ENCODE results near the gene CASP3.

The CASP3 gene

GRCh38 chr4:184587701-184588100, 61.5 kb downstream of the CASP3 start:
- WGBS, 2 donors (ENCODE audit: extremely low coverage in 2 of 2, insufficient read length in 2 of 2, insufficient replicate concordance in 1 of 2) = no CpG with 5 or more reads among the region's 3 CpGs
- no peaks in the 10 kb centered on the region for H3K9me3 ChIP-seq (replicated peaks in 1 of 2; ENCODE audit: control insufficient read depth in 2 of 2, insufficient read depth in 1 of 2, low read depth in 1 of 2, low read length in 2 of 2)
- no peak overlapping the region for H3K4me3 ChIP-seq (ENCODE audit: low read length in 2 of 2)
- no peak overlapping the region for H4K91ac ChIP-seq (ENCODE audit: low read depth, low read length, poor library complexity)
- H2BK12ac ChIP-seq (ENCODE audit: low read length) = no peak overlapping the region
- H3K18ac ChIP-seq (ENCODE audit: low read length) = no peak overlapping the region
- H2BK120ac ChIP-seq (ENCODE audit: low read depth, low read length) = no peak overlapping the region
- H3K23ac ChIP-seq (ENCODE audit: low read depth, low read length, poor library complexity) = no peak overlapping the region
- peaks cover 0 to 2% (median 0%) of the 10 kb centered on the region in 3 experiments for H3K27me3 ChIP-seq (ENCODE audit: control insufficient read depth in 3 of 3, insufficient read depth in 3 of 3, low read depth in 1 of 3, low read length in 3 of 3)
- H3K4ac ChIP-seq (ENCODE audit: low read length) = no peak overlapping the region
- no peaks in the 10 kb centered on the region for H3K36me3 ChIP-seq (replicated peaks in 1 of 2; ENCODE audit: control insufficient read depth in 2 of 2, insufficient read depth in 2 of 2, low read length in 2 of 2)
- no peak overlapping the region for H3K4me2 ChIP-seq (ENCODE audit: insufficient read depth, low read length, poor library complexity, severe bottlenecking)
- H3K14ac ChIP-seq (ENCODE audit: low read length) = no peak overlapping the region
- DNase-seq (ENCODE audit: low spot score) = no peak
- no peak overlapping the region for H2BK5ac ChIP-seq (ENCODE audit: low read length)
- no peak overlapping the region for H3K9ac ChIP-seq (ENCODE audit: low read depth, low read length, poor library complexity)
- no peak overlapping the region for H3K27ac ChIP-seq (replicated peaks; ENCODE audit: low read length)
- H3K79me1 ChIP-seq (ENCODE audit: low read depth, low read length) = no peaks in the 10 kb centered on the region
- no peak overlapping the region for H2AK5ac ChIP-seq (ENCODE audit: low read depth, low read length)
- no peak overlapping the region for H2AFZ ChIP-seq (ENCODE audit: low read length)
- H3K4me1 ChIP-seq (ENCODE audit: control insufficient read depth in 2 of 2, insufficient read depth in 1 of 2, low read depth in 1 of 2, low read length in 2 of 2) = peaks cover 0 to 6% of the 10 kb centered on the region in 2 donors
- no peak overlapping the region for H2BK15ac ChIP-seq (ENCODE audit: low read length)
- H4K8ac ChIP-seq (ENCODE audit: low read depth, low read length) = no peak overlapping the region

- Histone ChIP-seq H3K4me1 (ENCODE audit: control insufficient read depth in 2 of 2, insufficient read depth in 1 of 2, low read depth in 1 of 2, low read length in 2 of 2) (peaks cover 0 to 6% of the 10 kb centered on the region in 2 donors), H3K23ac (ENCODE audit: low read depth, low read length, poor library complexity) (no peak overlapping the region), H2BK120ac (ENCODE audit: low read depth, low read length) (no peak overlapping the region), H3K14ac (ENCODE audit: low read length) (no peak overlapping the region), H3K27me3 (ENCODE audit: control insufficient read depth in 3 of 3, insufficient read depth in 3 of 3, low read depth in 1 of 3, low read length in 3 of 3) (peaks cover 0 to 2% (median 0%) of the 10 kb centered on the region in 3 experiments), H3K4me2 (ENCODE audit: insufficient read depth, low read length, poor library complexity, severe bottlenecking) (no peak overlapping the region), H4K91ac (ENCODE audit: low read depth, low read length, poor library complexity) (no peak overlapping the region), H3K9ac (ENCODE audit: low read depth, low read length, poor library complexity) (no peak overlapping the region), H3K9me3 (replicated peaks in 1 of 2; ENCODE audit: control insufficient read depth in 2 of 2, insufficient read depth in 1 of 2, low read depth in 1 of 2, low read length in 2 of 2) (no peaks in the 10 kb centered on the region), H3K4ac (ENCODE audit: low read length) (no peak overlapping the region), H2BK5ac (ENCODE audit: low read length) (no peak overlapping the region), H2BK15ac (ENCODE audit: low read length) (no peak overlapping the region), H3K27ac (replicated peaks; ENCODE audit: low read length) (no peak overlapping the region), H4K8ac (ENCODE audit: low read depth, low read length) (no peak overlapping the region), H3K36me3 (replicated peaks in 1 of 2; ENCODE audit: control insufficient read depth in 2 of 2, insufficient read depth in 2 of 2, low read length in 2 of 2) (no peaks in the 10 kb centered on the region), H3K79me1 (ENCODE audit: low read depth, low read length) (no peaks in the 10 kb centered on the region), H3K4me3 (ENCODE audit: low read length in 2 of 2) (no peak overlapping the region), H2BK12ac (ENCODE audit: low read length) (no peak overlapping the region), H3K18ac (ENCODE audit: low read length) (no peak overlapping the region), H2AFZ (ENCODE audit: low read length) (no peak overlapping the region), H2AK5ac (ENCODE audit: low read depth, low read length) (no peak overlapping the region)
- no CpG with 5 or more reads among the region's 5 CpGs for WGBS, 2 donors (ENCODE audit: extremely low coverage in 2 of 2, insufficient read length in 2 of 2, insufficient replicate concordance in 1 of 2)
- no peak for DNase-seq (ENCODE audit: low spot score)
Measured at GRCh38 chr4:184587221-184587620, 62.0 kb downstream of the CASP3 start.

GRCh38 chr4:184583738-184584502, 65.3 kb downstream of the CASP3 start:
- Histone ChIP-seq H3K18ac (ENCODE audit: low read length) (no peak overlapping the region), H3K14ac (ENCODE audit: low read length) (no peak overlapping the region), H2BK5ac (ENCODE audit: low read length) (no peak overlapping the region), H2AK5ac (ENCODE audit: low read depth, low read length) (no peak overlapping the region), H3K4me3 (ENCODE audit: low read length in 2 of 2) (no peak overlapping the region), H2AFZ (ENCODE audit: low read length) (no peak overlapping the region), H3K27me3 (ENCODE audit: control insufficient read depth in 3 of 3, insufficient read depth in 3 of 3, low read depth in 1 of 3, low read length in 3 of 3) (peaks cover 0 to 2% (median 0%) of the 10 kb centered on the region in 3 experiments), H3K79me1 (ENCODE audit: low read depth, low read length) (no peaks in the 10 kb centered on the region), H4K91ac (ENCODE audit: low read depth, low read length, poor library complexity) (no peak overlapping the region), H3K4ac (ENCODE audit: low read length) (no peak overlapping the region), H2BK12ac (ENCODE audit: low read length) (no peak overlapping the region), H3K9ac (ENCODE audit: low read depth, low read length, poor library complexity) (no peak overlapping the region), H3K9me3 (replicated peaks in 1 of 2; ENCODE audit: control insufficient read depth in 2 of 2, insufficient read depth in 1 of 2, low read depth in 1 of 2, low read length in 2 of 2) (peaks cover 0 to 5% of the 10 kb centered on the region in 2 donors), H3K27ac (replicated peaks; ENCODE audit: low read length) (no peak overlapping the region), H2BK120ac (ENCODE audit: low read depth, low read length) (no peak overlapping the region), H3K23ac (ENCODE audit: low read depth, low read length, poor library complexity) (no peak overlapping the region), H3K4me2 (ENCODE audit: insufficient read depth, low read length, poor library complexity, severe bottlenecking) (no peak overlapping the region), H2BK15ac (ENCODE audit: low read length) (no peak overlapping the region), H3K4me1 (ENCODE audit: control insufficient read depth in 2 of 2, insufficient read depth in 1 of 2, low read depth in 1 of 2, low read length in 2 of 2) (peaks cover 0 to 6% of the 10 kb centered on the region in 2 donors), H3K36me3 (replicated peaks in 1 of 2; ENCODE audit: control insufficient read depth in 2 of 2, insufficient read depth in 2 of 2, low read length in 2 of 2) (no peaks in the 10 kb centered on the region), H4K8ac (ENCODE audit: low read depth, low read length) (no peak overlapping the region)
- WGBS, 2 donors (ENCODE audit: extremely low coverage in 2 of 2, insufficient read length in 2 of 2, insufficient replicate concordance in 1 of 2) = no CpG with 5 or more reads among the region's 9 CpGs
- DNase-seq (ENCODE audit: low spot score) = no peak

All from neuronal stem cell (in vitro differentiated cells).